Measurements from ENCODE around the gene FGF21.

DNA sequence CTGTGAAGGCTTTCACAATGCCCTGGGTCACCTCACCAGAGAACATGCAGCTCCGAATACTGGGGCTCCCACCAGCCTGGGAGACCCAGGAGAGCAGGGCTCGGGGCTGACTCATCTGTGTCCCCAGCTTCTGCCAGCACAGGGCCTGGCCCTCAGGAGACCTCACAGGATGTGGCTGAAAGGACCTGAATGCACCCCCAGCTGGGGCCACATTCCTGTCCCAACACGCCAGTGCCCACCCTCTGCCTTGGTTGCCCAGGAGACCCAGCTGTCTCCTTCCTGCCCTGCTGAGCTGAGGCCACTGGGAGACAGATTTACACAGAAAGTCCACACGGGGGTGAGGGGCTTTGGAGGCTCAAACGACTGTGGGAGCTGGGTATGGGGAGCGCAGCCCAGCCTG lies 43.6 kb downstream of the FGF21 start:
- TF ChIP-seq CHD2 (IDR thresholded peaks at IDR 0.05; ENCODE audit: low read length, partially characterized antibody) (no peak), CTCF (IDR thresholded peaks at IDR 0.05) (no peak), EP300 (IDR thresholded peaks at IDR 0.05) (no peak), CHD4 (IDR thresholded peaks at IDR 0.05; ENCODE audit: borderline replicate concordance) (no peak), POLR2AphosphoS2 (conservative IDR thresholded peaks at IDR 0.05; ENCODE audit: low read length) (no peak)

All from A549 (cell line).